Keratinocyte (primary cell): ENCODE results near the gene SNU13. TPM values are rescaled to one million over a fixed set of nuclear protein-coding genes. Genes with fewer than 3 reads are reported as not detected.

ENCODE experiments used
- DNase-seq: peaks from one replicate; pipeline ENCODE4 v3.0.0-alpha.2; 2011; ENCODE audit warnings: low read depth, missing footprints, low spot score
- FAIRE-seq: peaks from 2 replicates; lab custom pipeline; 2011; peaks lifted over from hg19 to GRCh38; lab: Jason Lieb, UNC
- H2AFZ ChIP-seq: 2 replicates; pipeline ENCODE4 v1.6.0; 2012; ENCODE audit warnings: low read length, control low read depth, inconsistent platforms; ENCODE audit not compliant: control insufficient read depth
- H3K27ac ChIP-seq: 2 replicates; pipeline ENCODE4 v1.5.1; 2011; ENCODE audit warnings: low read length; ENCODE audit not compliant: control insufficient read depth, insufficient read depth
- H3K27me3 ChIP-seq: 3 replicates; pipeline ENCODE4 v1.6.0; 2011; ENCODE audit warnings: low read length; ENCODE audit not compliant: control insufficient read depth, insufficient read depth; ENCODE audit errors: extremely low read depth
- H3K36me3 ChIP-seq, 2 experiments: 2 replicates in 1 of 2; 3 replicates in 1 of 2; pipeline ENCODE4 v1.5.1; 2011; ENCODE audit warnings: low read length in 2 of 2, mild to moderate bottlenecking in 1 of 2; ENCODE audit not compliant: control insufficient read depth in 2 of 2, insufficient read depth in 2 of 2; ENCODE audit errors: extremely low read depth in 1 of 2
- H3K4me1 ChIP-seq: 3 replicates; pipeline ENCODE4 v1.5.1; 2011; ENCODE audit warnings: low read length; ENCODE audit not compliant: control insufficient read depth, insufficient read depth; ENCODE audit errors: extremely low read depth
- H3K4me2 ChIP-seq: 3 replicates; pipeline ENCODE4 v1.6.0; 2011; ENCODE audit warnings: low read depth, low read length; ENCODE audit not compliant: control insufficient read depth, insufficient read depth; ENCODE audit errors: extremely low read depth
- H3K4me3 ChIP-seq, 3 experiments: fragments of 200-600 bp in 1 of 3; sonication (generic) in 1 of 3; 2 replicates in 2 of 3; 3 replicates in 1 of 3; pipeline ENCODE4 v1.5.1; 2011 to 2016; ENCODE audit warnings: low read length in 3 of 3, mild to moderate bottlenecking in 3 of 3, control low read depth in 2 of 3, inconsistent platforms in 1 of 3, low read depth in 1 of 3, mixed read lengths in 1 of 3, mixed run types in 1 of 3, moderate library complexity in 1 of 3; ENCODE audit not compliant: control insufficient read depth in 2 of 3, insufficient read depth in 2 of 3; ENCODE audit errors: extremely low read depth in 1 of 3
- H3K79me2 ChIP-seq: 2 replicates; pipeline ENCODE4 v1.6.0; 2012; ENCODE audit warnings: low read length; ENCODE audit not compliant: control insufficient read depth, insufficient read depth
- H3K9ac ChIP-seq: 3 replicates; pipeline ENCODE4 v1.6.0; 2011; ENCODE audit warnings: low read length; ENCODE audit not compliant: control insufficient read depth, insufficient read depth; ENCODE audit errors: extremely low read depth
- H3K9me1 ChIP-seq: 3 replicates; pipeline ENCODE4 v1.6.0; 2011; ENCODE audit warnings: low read length; ENCODE audit not compliant: control insufficient read depth, insufficient read depth; ENCODE audit errors: extremely low read depth
- H3K9me3 ChIP-seq: 2 replicates; pipeline ENCODE4 v1.5.1; 2012; ENCODE audit warnings: low read depth, low read length; ENCODE audit not compliant: control insufficient read depth
- H4K20me1 ChIP-seq: 3 replicates; pipeline ENCODE4 v1.6.0; 2011; ENCODE audit warnings: low read length; ENCODE audit not compliant: control insufficient read depth, insufficient read depth; ENCODE audit errors: extremely low read depth
- CTCF ChIP-seq, 3 experiments: IDR thresholded peaks in 1 of 3; conservative IDR thresholded peaks in 1 of 3; optimal IDR thresholded peaks in 1 of 3; 2 replicates in 2 of 3; 3 replicates in 1 of 3; pipeline versions ENCODE3 to v1.5.1; 2011; ENCODE audit warnings: low read length in 3 of 3, mild to moderate bottlenecking in 3 of 3, moderate library complexity in 2 of 3, control low read depth in 1 of 3, inconsistent platforms in 1 of 3; ENCODE audit not compliant: insufficient read depth in 2 of 3; ENCODE audit errors: extremely low read depth in 1 of 3
- EZH2 ChIP-seq: IDR thresholded peaks from one replicate; pipeline ENCODE4 v1.6.1; 2012; ENCODE audit warnings: inconsistent platforms, mild to moderate bottlenecking, low read length, moderate library complexity
- dilution Hi-C: fragments of 300-500 bp; cut with MboI; formaldehyde crosslinking; loops from one replicate; pipeline ENCODE4 v1.7.0; 2020; ENCODE audit warnings: low sequenced_read_pairs; ENCODE audit not compliant: extremely low pct_ligation_motif_present
- polyA plus RNA-seq, 5 experiments: library from polyadenylated mRNA; depleted of rRNA in 3 of 5; stranded (reverse) in 3 of 5; stranded (forward) in 1 of 5; unstranded in 1 of 5; fragments of >200 nt; gene quantifications; 1 replicate in 1 of 5; 2 replicates in 3 of 5; 3 replicates in 1 of 5; pipeline versions ENCODE4 v1.2.1 to v1.2.3, GENCODE V29; 2011 to 2012; ENCODE audit warnings: missing spikeins in 2 of 5, low read depth in 1 of 5, low replicate concordance in 1 of 5

The SNU13 gene
- polyA plus RNA-seq, 1 donor (not counting 4 experiments of a cell fraction or from before 2014, with no cell fraction given): 230 TPM

GRCh38 chr22:41657709-41658108 lies 31.0 kb downstream of the SNU13 start:
- TF ChIP-seq EZH2: no peak
- no peak for TF ChIP-seq CTCF (optimal IDR thresholded peaks at IDR 0.05 in 1 of 3, IDR thresholded peaks at IDR 0.05 in 1 of 3, conservative IDR thresholded peaks at IDR 0.05 in 1 of 3; ENCODE audit: extremely low read depth in 1 of 3, insufficient read depth in 2 of 3, low read length in 3 of 3)
- Histone ChIP-seq H3K4me2 (no peak overlapping the region), H3K27ac (no peak overlapping the region), H3K4me3 (no peak overlapping the region), H2AFZ (no peak overlapping the region), H4K20me1 (peaks cover 5% of the 10 kb centered on the region), H3K4me1 (no peaks in the 10 kb centered on the region), H3K9me3 (no peaks in the 10 kb centered on the region), H3K79me2 (peaks cover 1% of the 10 kb centered on the region), H3K36me3 (peaks cover 51 to 69% of the 10 kb centered on the region in 2 experiments), H3K9ac (no peak overlapping the region), H3K27me3 (no peaks in the 10 kb centered on the region), H3K9me1 (no peaks in the 10 kb centered on the region)
- FAIRE-seq (peak; percentile 49), DNase-seq (no peak)
- dilution Hi-C loops: no loop called here

- no peak overlapping the region for H2AFZ ChIP-seq
- no peaks in the 10 kb centered on the region for H3K27me3 ChIP-seq
- H3K27ac ChIP-seq: no peak overlapping the region
- TF ChIP-seq CTCF (optimal IDR thresholded peaks at IDR 0.05 in 1 of 3, IDR thresholded peaks at IDR 0.05 in 1 of 3, conservative IDR thresholded peaks at IDR 0.05 in 1 of 3; ENCODE audit: extremely low read depth in 1 of 3, insufficient read depth in 2 of 3, low read length in 3 of 3) (no peak), EZH2 (no peak)
- dilution Hi-C loops: no loop called here
- H3K36me3 ChIP-seq: peaks cover 49 to 69% of the 10 kb centered on the region in 2 experiments
- H4K20me1 ChIP-seq: peaks cover 5% of the 10 kb centered on the region
- no peaks in the 10 kb centered on the region for H3K4me1 ChIP-seq
- no peaks in the 10 kb centered on the region for H3K9me3 ChIP-seq
- no peak overlapping the region for H3K9ac ChIP-seq
- H3K9me1 ChIP-seq: no peaks in the 10 kb centered on the region
- no peak for FAIRE-seq
- no peak for DNase-seq
- H3K4me2 ChIP-seq: no peak overlapping the region
- H3K79me2 ChIP-seq: peaks cover 5% of the 10 kb centered on the region
- H3K4me3 ChIP-seq: no peak overlapping the region
Measured at GRCh38 chr22:41656556-41656955, 32.1 kb downstream of the SNU13 start.
